HG03135 (cell line): ENCODE data around the gene GMNC.
"Not testable (repeated sequence)": the region's sequence is repeated elsewhere in the genome, so short reads cannot be mapped to it uniquely, and the experiment has no call there.

Experiments
- ATAC-seq: cut with Tn5 transposase; IDR thresholded peaks from one replicate; pipeline ENCODE4 v1.9.1; 2021; ENCODE audit warnings: mild to moderate bottlenecking, moderate library complexity; ENCODE audit not compliant: unreplicated experiment

Gene GMNC

GRCh38 chr3:190862209-190863118 lies at the start of gene GMNC:
TSS of gene GMNC (minus strand) at chr3:190862694. CDS start at chr3:190862615, 79 bp downstream.
- ATAC-seq, result peak; percentile 88

- ATAC-seq, result no peak
Measured at GRCh38 chr3:190911382-190911781, 48.9 kb upstream of the GMNC start.

GRCh38 chr3:190909908-190910307 lies 47.4 kb upstream of the GMNC start:
- ATAC-seq, result no peak

- ATAC-seq, result no peak
Measured at GRCh38 chr3:190903156-190903555, 40.7 kb upstream of the GMNC start.

GRCh38 chr3:190902292-190902691 lies 39.8 kb upstream of the GMNC start:
- ATAC-seq, result no peak

GRCh38 chr3:190892395-190892902 lies 30.0 kb upstream of the GMNC start:
- ATAC-seq, result no peak

GRCh38 chr3:190886945-190887344 lies 24.5 kb upstream of the GMNC start:
- ATAC-seq, result peak; percentile 79

GRCh38 chr3:190883973-190884832 lies 21.7 kb upstream of the GMNC start:
- ATAC-seq, result no peak

- no peak for ATAC-seq
Measured at GRCh38 chr3:190883141-190883540, 20.6 kb upstream of the GMNC start.

GRCh38 chr3:190877925-190878324 lies 15.4 kb upstream of the GMNC start:
- ATAC-seq, result no peak

GRCh38 chr3:190876433-190876832 lies 13.9 kb upstream of the GMNC start:
- not testable (repeated sequence) for ATAC-seq

GRCh38 chr3:190875061-190875460 lies 12.6 kb upstream of the GMNC start:
- ATAC-seq, result not testable (repeated sequence)

GRCh38 chr3:190870127-190870526 lies 7.6 kb upstream of the GMNC start:
- ATAC-seq, result no peak

GRCh38 chr3:190867071-190867470 lies 4.6 kb upstream of the GMNC start:
- ATAC-seq, result no peak

GRCh38 chr3:190865828-190866227 lies 3.3 kb upstream of the GMNC start:
- no peak for ATAC-seq

- no peak for ATAC-seq
Measured at GRCh38 chr3:190865419-190865818, 2.9 kb upstream of the GMNC start.

- no peak for ATAC-seq
Measured at GRCh38 chr3:190864002-190864401, 1.5 kb upstream of the GMNC start.

GRCh38 chr3:190863119-190863465 lies 598 bp upstream of the GMNC start:
- no peak for ATAC-seq

- ATAC-seq, result no peak
Measured at GRCh38 chr3:190860521-190860920, 2.0 kb downstream of the GMNC start.

GRCh38 chr3:190855151-190855550 lies 7.3 kb downstream of the GMNC start:
- no peak for ATAC-seq

GRCh38 chr3:190854062-190854461 lies 8.4 kb downstream of the GMNC start:
- ATAC-seq, result no peak

- ATAC-seq, result no peak
Measured at GRCh38 chr3:190853464-190853863, 9.0 kb downstream of the GMNC start.
